ENCODE results near the gene KIRREL3. TPM values are rescaled to one million over a fixed set of nuclear protein-coding genes. Genes with fewer than 3 reads are reported as not detected.
"Not testable (repeated sequence)": the region's sequence is repeated elsewhere in the genome, so short reads cannot be mapped to it uniquely, and the experiment has no call there.

The KIRREL3 gene
- total and polyA plus RNA-seq, 2 of the 4 experiments (the other 2 are of a cell fraction): 10.9 to 15.9 TPM

DNA sequence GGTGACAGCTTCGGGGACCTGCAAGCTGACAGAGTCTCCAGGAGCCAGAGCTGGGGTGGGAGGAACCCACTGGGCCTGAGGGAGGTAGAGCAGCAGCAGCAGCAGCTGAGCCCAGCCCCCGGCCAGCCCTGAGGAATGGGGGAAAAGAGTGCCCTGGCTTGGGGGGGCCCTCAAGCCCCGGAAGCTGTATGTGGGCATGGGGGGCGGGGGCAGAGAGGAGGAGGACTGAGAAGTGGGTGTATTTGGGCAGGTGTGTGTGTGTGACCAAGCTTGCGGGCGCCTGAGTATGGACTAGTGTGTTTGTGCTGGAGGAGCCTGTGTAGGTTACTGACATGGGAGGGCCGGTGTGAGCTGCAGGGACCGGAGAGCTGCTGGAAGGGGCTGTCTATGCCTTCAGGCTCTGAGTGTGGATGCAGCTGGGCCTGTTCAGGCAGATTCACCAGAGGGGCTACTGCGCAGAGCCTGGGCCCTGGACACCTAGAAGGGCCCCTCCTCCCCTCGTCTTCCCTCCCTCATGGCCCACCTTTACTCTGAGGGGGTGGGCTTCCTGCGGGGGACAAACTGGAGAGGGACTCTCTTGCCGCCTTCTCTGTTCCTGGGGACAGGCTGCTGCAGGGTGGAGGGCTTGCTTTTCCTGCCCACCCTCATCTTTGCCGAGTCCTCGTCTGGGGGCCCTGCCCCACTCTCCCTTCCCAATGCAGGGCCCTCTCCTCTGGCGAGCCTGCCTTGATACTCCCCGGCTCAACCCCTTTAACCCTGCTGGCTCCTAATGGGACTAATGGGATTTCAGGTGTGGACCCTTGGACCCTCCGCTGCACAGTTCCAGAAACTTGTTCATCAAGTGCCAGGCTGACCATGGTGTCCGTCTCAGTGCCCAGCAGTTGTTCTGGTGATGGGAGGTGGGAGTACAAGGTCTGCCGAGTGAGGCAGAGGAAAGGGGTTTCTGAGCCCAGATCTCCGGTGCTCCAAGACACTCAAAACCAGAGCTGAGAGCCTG is 616.9 kb downstream of the KIRREL3 start:
- DNase-seq: no peak
- Histone ChIP-seq H2BK5ac (ENCODE audit: low read depth, low read length, poor library complexity, severe bottlenecking) (no peak overlapping the region), H2AFZ (replicated peaks; ENCODE audit: low read length, poor library complexity) (no peak overlapping the region), H4K91ac (ENCODE audit: insufficient read depth, low read depth, low read length) (no peak overlapping the region), H3K4me3 (ENCODE audit: insufficient read depth, low read depth, low read length) (no peak overlapping the region), H3K18ac (ENCODE audit: low read depth, low read length) (no peak overlapping the region), H3K4me1 (ENCODE audit: control insufficient read depth, insufficient read depth, low read length) (no peaks in the 10 kb centered on the region), H4K20me1 (ENCODE audit: insufficient read depth, low read length) (peaks cover 5% of the 10 kb centered on the region), H2AK9ac (replicated peaks; ENCODE audit: low read depth, low read length, poor library complexity) (no peak overlapping the region), H3K14ac (replicated peaks; ENCODE audit: low read depth, low read length) (no peak overlapping the region), H3K9ac (ENCODE audit: low read depth, low read length) (no peak overlapping the region), H4K8ac (ENCODE audit: low read depth in 2 of 2, low read length in 2 of 2) (no peak overlapping the region), H3K27ac (ENCODE audit: insufficient read depth, low read length) (no peak overlapping the region), H2BK15ac (ENCODE audit: low read depth, low read length) (no peak overlapping the region), H3K56ac (ENCODE audit: extremely low read depth, insufficient read depth, low read length) (no peak overlapping the region), H2AK5ac (ENCODE audit: low read depth, low read length) (no peak overlapping the region), H3K4me2 (ENCODE audit: low read depth, low read length) (no peak overlapping the region), H3K36me3 (ENCODE audit: control insufficient read depth, insufficient read depth, low read length) (no peaks in the 10 kb centered on the region), H2BK120ac (ENCODE audit: low read depth, low read length) (no peak overlapping the region), H3K4ac (ENCODE audit: low read depth, low read length) (no peak overlapping the region), H2BK20ac (ENCODE audit: low read depth, low read length) (no peak overlapping the region), H3K27me3 (ENCODE audit: control insufficient read depth, insufficient read depth, low read length) (no peaks in the 10 kb centered on the region), H3K79me1 (ENCODE audit: low read depth in 1 of 2, low read length in 2 of 2) (peaks cover 8 to 14% of the 10 kb centered on the region in 2 experiments), H3K23ac (ENCODE audit: low read depth, low read length) (no peak overlapping the region), H4K5ac (ENCODE audit: low read depth, low read length) (no peak overlapping the region), H3K9me1 (ENCODE audit: insufficient read depth, low read length) (peaks cover 5% of the 10 kb centered on the region; the same call in 1 of the 2 replicates), H3K9me3 (ENCODE audit: control insufficient read depth, insufficient read depth, low read length) (no peaks in the 10 kb centered on the region)
- dilution Hi-C loops (cut with HindIII; ENCODE audit: low sequenced_read_pairs, unreplicated experiment) (no loop called here), intact Hi-C loops (cut with micrococcal nuclease) (no loop called here), in situ Hi-C loops (cut with MboI; ENCODE audit: low sequenced_read_pairs) (no loop called here)
- CTCF ChIA-PET: no interaction called here
- TF ChIP-seq RAD21 (IDR thresholded peaks at IDR 0.05; ENCODE audit: low read length): no peak
- BruUV-seq (replicated peaks): no TSS peak
- ATAC-seq (ENCODE audit: low read depth): no peak
- POLR2A ChIA-PET (ENCODE audit: unreplicated experiment): no interaction called here
- WGBS, 2 experiments (ENCODE audit: extremely low coverage in 2 of 2, insufficient read length in 1 of 2): 97% methylated on average over 4 of the region's 20 CpGs; no CpG with 5 or more reads in 1 of the 2 experiments

DNA sequence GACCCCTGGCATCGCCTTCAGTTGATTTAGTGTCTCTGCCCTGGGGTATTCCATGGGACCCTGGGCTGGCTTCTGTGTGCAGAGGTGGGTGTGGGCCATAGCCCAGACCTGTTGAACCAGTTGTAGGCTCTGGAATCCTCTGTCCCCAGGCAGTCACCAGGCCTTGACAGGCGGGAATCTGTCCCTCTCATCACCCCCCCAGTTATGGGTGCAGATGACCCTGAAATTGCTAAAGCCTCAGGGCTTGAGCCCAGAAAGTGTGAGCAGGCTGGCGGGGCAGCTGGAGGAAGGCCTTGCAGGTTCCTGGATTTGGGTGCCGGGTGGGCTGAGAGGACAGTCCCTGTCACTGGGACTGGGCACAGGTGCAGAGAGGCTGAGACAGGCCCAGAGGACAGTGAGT is 617.9 kb downstream of the KIRREL3 start:
- in situ Hi-C loops (cut with MboI; ENCODE audit: low sequenced_read_pairs); H2BK5ac ChIP-seq (ENCODE audit: low read depth, low read length, poor library complexity, severe bottlenecking); H3K4me1 ChIP-seq (ENCODE audit: control insufficient read depth, insufficient read depth, low read length); BruUV-seq (replicated peaks); H3K4me3 ChIP-seq (ENCODE audit: insufficient read depth, low read depth, low read length); H2BK20ac ChIP-seq (ENCODE audit: low read depth, low read length); CTCF ChIA-PET; H3K56ac ChIP-seq (ENCODE audit: extremely low read depth, insufficient read depth, low read length); H3K27me3 ChIP-seq (ENCODE audit: control insufficient read depth, insufficient read depth, low read length); H2AFZ ChIP-seq (replicated peaks; ENCODE audit: low read length, poor library complexity); H3K9ac ChIP-seq (ENCODE audit: low read depth, low read length); H3K18ac ChIP-seq (ENCODE audit: low read depth, low read length); dilution Hi-C loops (cut with HindIII; ENCODE audit: low sequenced_read_pairs, unreplicated experiment); H4K20me1 ChIP-seq (ENCODE audit: insufficient read depth, low read length); H2BK120ac ChIP-seq (ENCODE audit: low read depth, low read length); H3K9me1 ChIP-seq (ENCODE audit: insufficient read depth, low read length); H3K27ac ChIP-seq (ENCODE audit: insufficient read depth, low read length); H3K4me2 ChIP-seq (ENCODE audit: low read depth, low read length); H4K5ac ChIP-seq (ENCODE audit: low read depth, low read length); H3K9me3 ChIP-seq (ENCODE audit: control insufficient read depth, insufficient read depth, low read length); H3K14ac ChIP-seq (replicated peaks; ENCODE audit: low read depth, low read length); H4K91ac ChIP-seq (ENCODE audit: insufficient read depth, low read depth, low read length); H2BK15ac ChIP-seq (ENCODE audit: low read depth, low read length); POLR2A ChIA-PET (ENCODE audit: unreplicated experiment); H2AK5ac ChIP-seq (ENCODE audit: low read depth, low read length); ATAC-seq (ENCODE audit: low read depth); DNase-seq; H3K36me3 ChIP-seq (ENCODE audit: control insufficient read depth, insufficient read depth, low read length); H3K4ac ChIP-seq (ENCODE audit: low read depth, low read length); H4K8ac ChIP-seq (ENCODE audit: low read depth in 2 of 2, low read length in 2 of 2); intact Hi-C loops (cut with micrococcal nuclease); H2AK9ac ChIP-seq (replicated peaks; ENCODE audit: low read depth, low read length, poor library complexity); H3K23ac ChIP-seq (ENCODE audit: low read depth, low read length): not testable (repeated sequence)
- no CpG with 5 or more reads among the region's 4 CpGs for WGBS, 2 experiments (ENCODE audit: extremely low coverage in 2 of 2, insufficient read length in 1 of 2)
- peaks cover 13 to 24% of the 10 kb centered on the region in 2 experiments for H3K79me1 ChIP-seq (ENCODE audit: low read depth in 1 of 2, low read length in 2 of 2)

Data from IMR-90 (cell line).